ENCODE results near the gene BPIFB1.

Gene BPIFB1

GRCh38 chr20:33320006-33320405, 37.0 kb downstream of the BPIFB1 start:
- H3K27ac ChIP-seq (ENCODE audit: low read depth, low read length): no peak overlapping the region
- H3K23ac ChIP-seq (ENCODE audit: low read length): no peak overlapping the region
- no peak overlapping the region for H4K12ac ChIP-seq (ENCODE audit: low read depth, low read length)
- H3K4ac ChIP-seq (ENCODE audit: low read depth, low read length): no peak overlapping the region
- H4K91ac ChIP-seq (ENCODE audit: low read depth, low read length): no peak overlapping the region
- H3K79me2 ChIP-seq (ENCODE audit: control insufficient read depth, insufficient read depth, low read length, poor library complexity): no peaks in the 10 kb centered on the region
- WGBS (ENCODE audit: extremely low coverage, insufficient coverage, insufficient read length): no CpG with 5 or more reads among the region's 10 CpGs
- no peaks in the 10 kb centered on the region for H3K36me3 ChIP-seq (ENCODE audit: control insufficient read depth in 1 of 2, insufficient read depth in 2 of 2, low read length in 2 of 2)
- no peak overlapping the region for H2BK5ac ChIP-seq (ENCODE audit: low read depth, low read length, poor library complexity)
- no peaks in the 10 kb centered on the region for H3K27me3 ChIP-seq (ENCODE audit: insufficient read depth, low read length)
- H2AFZ ChIP-seq (ENCODE audit: insufficient read depth, low read length, poor library complexity): no peak overlapping the region
- no peak overlapping the region for H4K8ac ChIP-seq (ENCODE audit: low read depth, low read length)
- no peak overlapping the region for H3K9ac ChIP-seq (ENCODE audit: low read length)
- no peak overlapping the region for H3K18ac ChIP-seq (ENCODE audit: low read length)
- H3K9me3 ChIP-seq (ENCODE audit: insufficient read depth, low read depth, low read length): no peaks in the 10 kb centered on the region
- H2AK5ac ChIP-seq (ENCODE audit: low read length): no peak overlapping the region
- H3K4me2 ChIP-seq (ENCODE audit: low read length): no peak overlapping the region
- no peak overlapping the region for H2BK120ac ChIP-seq (ENCODE audit: insufficient read depth, low read length, poor library complexity)
- H2BK12ac ChIP-seq (ENCODE audit: low read length): no peak overlapping the region
- no peak overlapping the region for H3K4me3 ChIP-seq (ENCODE audit: low read depth, low read length)
- no peaks in the 10 kb centered on the region for H3K79me1 ChIP-seq (ENCODE audit: low read length)
- no peaks in the 10 kb centered on the region for H3K4me1 ChIP-seq (ENCODE audit: control insufficient read depth in 1 of 2, insufficient read depth in 2 of 2, low read length in 2 of 2)
- DNase-seq: no peak
- H3K14ac ChIP-seq (ENCODE audit: low read length): no peak overlapping the region

DNA sequence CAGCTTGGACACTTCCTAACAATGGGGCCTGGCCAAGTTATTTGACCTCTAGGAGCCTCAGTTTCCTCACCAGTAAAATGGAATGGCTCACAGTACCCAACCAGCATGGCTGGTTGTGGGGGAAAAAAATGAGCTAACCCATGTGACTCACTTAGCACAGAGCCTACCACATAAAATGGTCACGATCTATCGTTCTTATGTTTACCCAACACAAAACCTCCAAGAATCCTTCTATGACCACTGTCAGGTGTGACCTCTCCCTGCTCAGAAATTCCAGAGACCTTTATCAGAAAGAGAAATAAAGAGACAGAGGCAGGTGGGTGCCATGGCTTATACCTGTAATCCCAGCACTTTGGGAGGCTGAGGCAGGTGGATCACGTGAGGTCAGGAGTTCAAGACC, 39.4 kb downstream of the BPIFB1 start:
- Histone ChIP-seq H3K4me1 (ENCODE audit: control insufficient read depth in 1 of 2, insufficient read depth in 2 of 2, low read length in 2 of 2) (no peaks in the 10 kb centered on the region), H4K12ac (ENCODE audit: low read depth, low read length) (no peak overlapping the region), H4K91ac (ENCODE audit: low read depth, low read length) (no peak overlapping the region), H3K79me1 (ENCODE audit: low read length) (no peaks in the 10 kb centered on the region), H4K8ac (ENCODE audit: low read depth, low read length) (no peak overlapping the region), H2BK12ac (ENCODE audit: low read length) (no peak overlapping the region), H3K4me2 (ENCODE audit: low read length) (no peak overlapping the region), H3K9ac (ENCODE audit: low read length) (no peak overlapping the region), H3K27ac (ENCODE audit: low read depth, low read length) (no peak overlapping the region), H3K18ac (ENCODE audit: low read length) (no peak overlapping the region), H3K36me3 (ENCODE audit: control insufficient read depth in 1 of 2, insufficient read depth in 2 of 2, low read length in 2 of 2) (no peaks in the 10 kb centered on the region), H3K9me3 (ENCODE audit: insufficient read depth, low read depth, low read length) (no peaks in the 10 kb centered on the region), H2AFZ (ENCODE audit: insufficient read depth, low read length, poor library complexity) (no peak overlapping the region), H3K23ac (ENCODE audit: low read length) (no peak overlapping the region), H3K4me3 (ENCODE audit: low read depth, low read length) (no peak overlapping the region), H2BK120ac (ENCODE audit: insufficient read depth, low read length, poor library complexity) (no peak overlapping the region), H2AK5ac (ENCODE audit: low read length) (no peak overlapping the region), H3K14ac (ENCODE audit: low read length) (no peak overlapping the region), H2BK5ac (ENCODE audit: low read depth, low read length, poor library complexity) (no peak overlapping the region), H3K27me3 (ENCODE audit: insufficient read depth, low read length) (no peaks in the 10 kb centered on the region), H3K4ac (ENCODE audit: low read depth, low read length) (no peak overlapping the region), H3K79me2 (ENCODE audit: control insufficient read depth, insufficient read depth, low read length, poor library complexity) (no peaks in the 10 kb centered on the region)
- WGBS (ENCODE audit: extremely low coverage, insufficient coverage, insufficient read length): no CpG with 5 or more reads among the region's 3 CpGs
- DNase-seq: peak; percentile 3 to 32

GRCh38 chr20:33323236-33323635, 40.2 kb downstream of the BPIFB1 start:
- Histone ChIP-seq H3K27me3 (ENCODE audit: insufficient read depth, low read length) (no peaks in the 10 kb centered on the region), H3K4me3 (ENCODE audit: low read depth, low read length) (no peak overlapping the region), H4K91ac (ENCODE audit: low read depth, low read length) (no peak overlapping the region), H3K14ac (ENCODE audit: low read length) (no peak overlapping the region), H3K4me1 (ENCODE audit: control insufficient read depth in 1 of 2, insufficient read depth in 2 of 2, low read length in 2 of 2) (no peaks in the 10 kb centered on the region), H4K12ac (ENCODE audit: low read depth, low read length) (no peak overlapping the region), H4K8ac (ENCODE audit: low read depth, low read length) (no peak overlapping the region), H3K36me3 (ENCODE audit: control insufficient read depth in 1 of 2, insufficient read depth in 2 of 2, low read length in 2 of 2) (no peaks in the 10 kb centered on the region), H2AK5ac (ENCODE audit: low read length) (no peak overlapping the region), H3K4ac (ENCODE audit: low read depth, low read length) (no peak overlapping the region), H2BK12ac (ENCODE audit: low read length) (no peak overlapping the region), H3K27ac (ENCODE audit: low read depth, low read length) (no peak overlapping the region), H3K23ac (ENCODE audit: low read length) (no peak overlapping the region), H3K4me2 (ENCODE audit: low read length) (no peak overlapping the region), H3K18ac (ENCODE audit: low read length) (no peak overlapping the region), H3K9me3 (ENCODE audit: insufficient read depth, low read depth, low read length) (no peaks in the 10 kb centered on the region), H2BK5ac (ENCODE audit: low read depth, low read length, poor library complexity) (no peak overlapping the region), H3K79me2 (ENCODE audit: control insufficient read depth, insufficient read depth, low read length, poor library complexity) (no peaks in the 10 kb centered on the region), H2AFZ (ENCODE audit: insufficient read depth, low read length, poor library complexity) (no peak overlapping the region), H3K9ac (ENCODE audit: low read length) (no peak overlapping the region), H3K79me1 (ENCODE audit: low read length) (no peaks in the 10 kb centered on the region), H2BK120ac (ENCODE audit: insufficient read depth, low read length, poor library complexity) (no peak overlapping the region)
- no CpG with 5 or more reads among the region's 8 CpGs for WGBS (ENCODE audit: extremely low coverage, insufficient coverage, insufficient read length)
- no peak for DNase-seq

- no peaks in the 10 kb centered on the region for H3K79me2 ChIP-seq (ENCODE audit: control insufficient read depth, insufficient read depth, low read length, poor library complexity)
- H3K4ac ChIP-seq (ENCODE audit: low read depth, low read length): no peak overlapping the region
- no peak overlapping the region for H2BK5ac ChIP-seq (ENCODE audit: low read depth, low read length, poor library complexity)
- no peak overlapping the region for H3K14ac ChIP-seq (ENCODE audit: low read length)
- no peak overlapping the region for H2BK12ac ChIP-seq (ENCODE audit: low read length)
- DNase-seq: no peak
- no peak overlapping the region for H3K9ac ChIP-seq (ENCODE audit: low read length)
- no peaks in the 10 kb centered on the region for H3K9me3 ChIP-seq (ENCODE audit: insufficient read depth, low read depth, low read length)
- H3K4me1 ChIP-seq (ENCODE audit: control insufficient read depth in 1 of 2, insufficient read depth in 2 of 2, low read length in 2 of 2): no peaks in the 10 kb centered on the region
- H4K8ac ChIP-seq (ENCODE audit: low read depth, low read length): no peak overlapping the region
- no peak overlapping the region for H4K12ac ChIP-seq (ENCODE audit: low read depth, low read length)
- no peak overlapping the region for H3K4me2 ChIP-seq (ENCODE audit: low read length)
- H3K23ac ChIP-seq (ENCODE audit: low read length): no peak overlapping the region
- no peak overlapping the region for H2AFZ ChIP-seq (ENCODE audit: insufficient read depth, low read length, poor library complexity)
- no peak overlapping the region for H4K91ac ChIP-seq (ENCODE audit: low read depth, low read length)
- H3K4me3 ChIP-seq (ENCODE audit: low read depth, low read length): no peak overlapping the region
- no peak overlapping the region for H3K27ac ChIP-seq (ENCODE audit: low read depth, low read length)
- no peak overlapping the region for H3K18ac ChIP-seq (ENCODE audit: low read length)
- H3K27me3 ChIP-seq (ENCODE audit: insufficient read depth, low read length): peaks cover 3% of the 10 kb centered on the region
- WGBS (ENCODE audit: extremely low coverage, insufficient coverage, insufficient read length): no CpG with 5 or more reads among the region's 2 CpGs
- H3K36me3 ChIP-seq (ENCODE audit: control insufficient read depth in 1 of 2, insufficient read depth in 2 of 2, low read length in 2 of 2): no peaks in the 10 kb centered on the region
- H2BK120ac ChIP-seq (ENCODE audit: insufficient read depth, low read length, poor library complexity): no peak overlapping the region
- no peak overlapping the region for H2AK5ac ChIP-seq (ENCODE audit: low read length)
- no peaks in the 10 kb centered on the region for H3K79me1 ChIP-seq (ENCODE audit: low read length)
Observed at GRCh38 chr20:33325350-33325749, 42.3 kb downstream of the BPIFB1 start.

Measured in trophoblast cell (in vitro differentiated cells and primary cell).